Brain microvascular endothelial cell (primary cell): ENCODE data around the gene PIGU.

Source experiments
- DNase-seq: peaks from one replicate; pipeline ENCODE4 v3.0.0-alpha.2; 2020
- H3K27ac ChIP-seq: fragments of 250-450 bp; sonication (Bioruptor Pico); 2 replicates; pipeline ENCODE4 v1.5.1; 2020; ENCODE audit warnings: mild to moderate bottlenecking, moderate library complexity
- H3K27me3 ChIP-seq: fragments of 250-450 bp; sonication (Bioruptor Pico); replicated peaks from 2 replicates; pipeline ENCODE4 v1.5.1; 2020; ENCODE audit warnings: mild to moderate bottlenecking
- H3K36me3 ChIP-seq: fragments of 250-450 bp; sonication (Bioruptor Pico); replicated peaks from 2 replicates; pipeline ENCODE4 v1.5.1; 2020; ENCODE audit warnings: mild to moderate bottlenecking
- H3K4me3 ChIP-seq: 2 replicates; pipeline ENCODE4 v1.5.1; 2011; ENCODE audit warnings: low read depth, mild to moderate bottlenecking, control low read depth, low read length, moderate library complexity
- CTCF ChIP-seq: IDR thresholded peaks from 2 replicates; pipeline ENCODE4 v1.5.1; 2011; ENCODE audit warnings: low read depth, mild to moderate bottlenecking, moderate library complexity, low read length, control low read depth, inconsistent platforms; ENCODE audit errors: missing control alignments
- in situ Hi-C: cut with HindIII; loops from 2 replicates; pipeline ENCODE4 v1.10.0; 2017; ENCODE audit warnings: low sequenced_read_pairs, low pct_ligation_motif_present

Gene PIGU

GRCh38 chr20:34570859-34571306, 106.0 kb downstream of the PIGU start:
- Histone ChIP-seq H3K27me3 (no peaks in the 10 kb centered on the region), H3K4me3 (no peak overlapping the region), H3K27ac (no peak overlapping the region), H3K36me3 (no peaks in the 10 kb centered on the region)
- no peak for TF ChIP-seq CTCF
- in situ Hi-C loops, result no loop called here
- peak; percentile 88 for DNase-seq

- Histone ChIP-seq H3K27me3 (no peaks in the 10 kb centered on the region), H3K27ac (no peak overlapping the region), H3K36me3 (no peaks in the 10 kb centered on the region), H3K4me3 (no peak overlapping the region)
- in situ Hi-C loops, result no loop called here
- no peak for TF ChIP-seq CTCF
- no peak for DNase-seq
Observed at GRCh38 chr20:34569598-34569997, 107.3 kb downstream of the PIGU start.

GRCh38 chr20:34567892-34568865, 108.7 kb downstream of the PIGU start:
- Histone ChIP-seq H3K27me3 (no peaks in the 10 kb centered on the region), H3K4me3 (no peak overlapping the region), H3K36me3 (no peaks in the 10 kb centered on the region), H3K27ac (no peak overlapping the region)
- DNase-seq, result no peak
- TF ChIP-seq CTCF, result no peak
- in situ Hi-C loops, result no loop called here

GRCh38 chr20:34566978-34567891, 109.7 kb downstream of the PIGU start:
- H3K4me3 ChIP-seq, result no peak overlapping the region
- no peak for DNase-seq
- in situ Hi-C loops, result no loop called here
- H3K27me3 ChIP-seq, result no peaks in the 10 kb centered on the region
- no peak overlapping the region for H3K27ac ChIP-seq
- H3K36me3 ChIP-seq, result no peaks in the 10 kb centered on the region
- no peak for TF ChIP-seq CTCF

- in situ Hi-C loops, result no loop called here
- no peaks in the 10 kb centered on the region for H3K27me3 ChIP-seq
- DNase-seq, result no peak
- TF ChIP-seq CTCF, result no peak
- no peak overlapping the region for H3K4me3 ChIP-seq
- H3K36me3 ChIP-seq, result no peaks in the 10 kb centered on the region
- no peak overlapping the region for H3K27ac ChIP-seq
Observed at GRCh38 chr20:34564833-34565232, 112.1 kb downstream of the PIGU start.
